ENCODE measurements around the gene GPHA2. TPM values are rescaled to one million over a fixed set of nuclear protein-coding genes. Genes with fewer than 3 reads are reported as not detected.

GPHA2 gene
- polyA plus RNA-seq, 1 donor, result 0.35 TPM

DNA sequence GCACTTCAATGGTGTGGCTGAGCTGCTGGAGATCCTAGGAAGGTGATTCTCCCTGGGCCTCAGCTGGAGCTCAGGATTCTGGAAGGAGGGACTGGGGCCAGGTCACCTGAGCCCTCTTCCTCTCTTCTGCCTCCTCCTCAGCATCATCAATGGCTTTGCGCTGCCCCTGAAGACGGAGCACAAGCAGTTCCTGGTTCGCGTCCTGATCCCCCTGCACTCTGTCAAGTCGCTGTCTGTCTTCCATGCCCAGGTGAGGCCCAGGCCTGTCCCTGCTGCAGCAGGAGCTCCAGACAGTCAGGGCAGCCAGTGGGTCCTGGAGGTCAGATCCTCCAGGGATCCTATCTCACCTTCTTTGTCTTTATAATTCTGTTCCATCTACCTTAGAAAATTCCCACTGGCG is 5.4 kb downstream of the GPHA2 start:
- no peak for DNase-seq (ENCODE audit: low read depth)

DNA sequence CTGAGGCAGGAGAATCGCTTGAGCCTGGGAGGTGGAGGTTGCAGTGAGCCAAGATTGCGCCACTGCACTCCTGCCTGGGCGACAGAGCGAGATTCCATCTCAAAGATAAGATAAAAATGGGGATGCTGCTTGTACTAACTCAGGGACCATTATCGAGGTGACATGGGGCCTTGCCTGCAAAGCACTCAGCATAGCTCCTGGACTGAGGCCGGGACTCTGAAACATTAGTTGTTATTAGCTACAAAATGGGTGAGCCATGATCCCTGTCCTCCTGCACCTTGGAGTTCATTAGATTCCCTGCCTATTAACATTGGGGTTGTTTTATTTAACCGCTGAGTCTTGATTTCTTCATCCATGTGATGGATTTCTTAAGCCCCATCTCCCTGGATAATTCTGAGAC is 6.1 kb downstream of the GPHA2 start:
- no peak for DNase-seq (ENCODE audit: low read depth)

DNA sequence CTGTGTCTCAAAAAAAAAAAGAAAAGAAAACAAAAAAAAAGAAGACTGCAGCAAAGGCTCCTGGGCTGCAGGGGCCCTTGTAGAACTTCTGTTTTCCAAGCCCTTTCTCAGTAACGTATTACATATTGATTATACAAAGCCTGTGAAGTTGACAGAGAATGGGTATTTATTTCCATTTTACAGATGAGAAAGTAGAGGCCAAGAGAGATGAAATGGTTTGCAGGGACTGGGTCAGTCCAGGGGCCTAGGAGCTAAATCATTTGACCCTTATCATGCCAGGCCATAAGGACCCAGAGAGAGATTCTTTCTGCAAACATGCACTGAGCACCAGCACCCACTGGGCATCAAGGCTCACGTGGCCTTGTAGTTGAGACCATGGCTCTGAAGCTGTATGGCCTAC is 6.7 kb downstream of the GPHA2 start:
- no peak for DNase-seq (ENCODE audit: low read depth)

DNA sequence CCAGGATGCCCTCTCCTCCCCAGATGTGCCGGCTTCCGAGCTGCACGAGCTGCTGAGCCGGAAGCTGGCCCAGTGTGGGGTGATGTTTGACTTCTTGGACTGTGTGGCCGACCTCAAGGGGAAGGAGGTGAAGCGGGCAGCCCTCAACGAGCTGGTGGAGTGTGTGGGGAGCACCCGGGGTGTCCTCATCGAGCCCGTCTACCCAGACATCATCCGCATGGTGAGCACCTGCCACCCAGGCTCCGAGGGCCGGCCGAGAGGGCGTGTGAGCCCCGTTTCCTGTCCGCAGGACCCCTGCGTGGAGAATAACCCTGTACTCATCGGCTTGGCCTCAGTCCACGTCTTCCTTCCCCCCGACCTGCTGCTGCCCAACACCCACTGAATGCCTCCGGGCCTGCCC is 9.0 kb downstream of the GPHA2 start:
- DNase-seq (ENCODE audit: low read depth), result no peak

DNA sequence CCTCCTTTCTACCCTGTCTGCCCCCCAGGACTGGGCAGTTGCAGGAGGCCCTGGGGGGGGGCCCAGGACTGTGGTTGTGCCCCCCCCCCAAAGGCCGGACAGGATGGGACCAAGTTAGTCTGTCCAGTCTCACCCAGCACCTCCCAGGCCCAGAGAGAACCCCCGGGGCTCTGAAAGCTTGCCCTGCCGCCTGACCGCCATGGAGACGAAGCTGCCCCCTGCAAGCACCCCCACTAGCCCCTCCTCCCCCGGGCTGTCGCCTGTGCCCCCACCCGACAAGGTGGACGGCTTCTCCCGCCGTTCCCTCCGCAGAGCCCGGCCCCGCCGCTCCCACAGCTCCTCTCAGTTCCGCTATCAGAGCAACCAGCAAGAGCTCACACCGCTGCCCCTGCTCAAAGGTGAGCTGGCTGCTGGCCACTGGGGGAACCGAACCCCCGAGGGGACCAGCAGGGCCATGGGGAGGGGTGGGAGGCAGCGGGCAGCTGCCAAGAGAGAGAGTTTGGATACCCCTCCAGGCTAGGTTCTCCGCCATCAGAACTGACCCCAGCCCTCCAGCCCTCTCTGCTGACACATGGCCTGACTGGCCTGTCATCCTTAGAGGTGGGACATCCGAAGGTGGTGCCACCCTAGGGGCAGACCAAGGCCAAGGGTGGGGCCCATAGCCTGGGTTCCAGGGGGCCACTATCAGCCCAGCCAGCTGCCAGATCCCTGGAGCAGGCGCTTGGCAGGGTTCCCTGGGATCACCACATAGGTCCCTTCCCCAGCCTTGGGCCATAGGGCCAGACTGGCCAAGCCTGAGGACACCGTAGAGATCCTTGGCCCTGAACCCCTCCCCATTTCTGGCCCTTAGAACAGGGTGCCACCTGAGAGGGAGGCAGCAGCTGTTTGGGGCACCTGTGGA is 9.9 kb downstream of the GPHA2 start:
- no peak for DNase-seq (ENCODE audit: low read depth)

DNA sequence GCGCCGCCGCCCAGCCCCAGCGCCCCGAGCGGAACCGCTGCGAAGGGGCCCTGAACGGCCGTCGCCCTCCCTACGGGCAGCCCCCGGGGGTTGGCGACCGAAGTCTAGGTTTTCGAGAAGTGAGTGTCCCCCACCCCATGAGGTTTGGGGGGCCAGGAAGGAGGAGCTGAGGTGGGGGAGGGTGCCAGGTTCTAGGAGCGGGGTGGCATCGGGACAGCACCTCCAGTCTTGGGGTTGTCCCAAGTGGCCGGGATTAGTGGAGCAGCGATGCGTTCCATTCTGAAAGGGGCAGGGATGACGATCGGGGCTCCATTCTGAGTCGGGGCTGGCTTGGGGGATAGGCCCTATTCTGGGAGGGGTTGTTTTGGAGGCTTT is 10.8 kb downstream of the GPHA2 start:
- no peak for DNase-seq (ENCODE audit: low read depth)

DNA sequence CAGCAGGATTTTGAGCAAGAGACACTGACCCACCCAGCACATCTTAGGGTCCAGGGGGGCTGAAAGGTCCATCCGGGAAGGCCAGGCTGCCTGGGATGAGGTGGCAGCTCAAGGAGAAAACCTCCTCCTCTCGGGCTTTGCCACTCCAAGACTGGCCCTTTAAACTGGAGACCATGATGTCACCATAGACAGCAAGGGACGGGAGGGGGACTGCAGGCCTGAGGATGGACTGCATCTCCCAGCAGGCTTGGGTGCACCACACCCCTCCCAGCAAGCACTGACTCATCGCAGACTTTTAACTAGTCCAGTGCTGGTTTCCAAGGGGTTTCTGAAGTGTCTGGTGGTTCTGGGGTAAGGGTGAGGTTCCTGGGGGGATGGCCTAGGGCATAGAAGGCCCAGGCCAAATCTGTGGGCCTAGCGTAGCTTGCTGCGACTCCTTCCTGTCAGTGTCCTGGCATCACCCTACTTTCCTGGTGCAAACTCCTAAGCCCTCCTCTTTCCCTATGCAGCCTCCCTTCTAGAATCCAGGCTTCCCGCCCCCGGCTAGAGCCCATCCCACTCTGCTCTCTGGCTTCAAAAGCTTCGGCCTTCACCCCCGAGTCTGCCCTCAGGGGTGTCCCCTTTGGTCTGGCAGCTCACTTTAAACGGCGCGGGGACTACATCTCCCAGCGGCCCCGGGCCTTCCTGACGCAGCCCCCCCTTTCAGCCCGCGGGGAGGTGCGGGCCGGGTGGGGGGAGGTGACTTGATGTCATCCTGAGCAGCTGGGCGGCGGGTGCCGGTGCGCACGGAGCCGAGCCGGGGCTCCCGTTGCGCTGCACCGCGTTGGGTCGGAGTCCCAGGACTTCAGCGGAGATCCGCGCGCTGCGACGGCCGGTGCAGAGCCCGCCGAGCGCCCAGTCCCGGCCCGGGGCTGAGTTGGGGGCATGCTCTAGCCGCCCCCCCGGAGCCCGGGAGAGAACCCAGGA is 11.5 kb downstream of the GPHA2 start, which contains the start of gene PPP2R5B:
TSS of gene PPP2R5B (plus strand) at position 746 of the 966 bp plus-strand sequence. CDS start 1,046 bp downstream, outside the sequence.
- peak; percentile 89 for DNase-seq (ENCODE audit: low read depth)

DNA sequence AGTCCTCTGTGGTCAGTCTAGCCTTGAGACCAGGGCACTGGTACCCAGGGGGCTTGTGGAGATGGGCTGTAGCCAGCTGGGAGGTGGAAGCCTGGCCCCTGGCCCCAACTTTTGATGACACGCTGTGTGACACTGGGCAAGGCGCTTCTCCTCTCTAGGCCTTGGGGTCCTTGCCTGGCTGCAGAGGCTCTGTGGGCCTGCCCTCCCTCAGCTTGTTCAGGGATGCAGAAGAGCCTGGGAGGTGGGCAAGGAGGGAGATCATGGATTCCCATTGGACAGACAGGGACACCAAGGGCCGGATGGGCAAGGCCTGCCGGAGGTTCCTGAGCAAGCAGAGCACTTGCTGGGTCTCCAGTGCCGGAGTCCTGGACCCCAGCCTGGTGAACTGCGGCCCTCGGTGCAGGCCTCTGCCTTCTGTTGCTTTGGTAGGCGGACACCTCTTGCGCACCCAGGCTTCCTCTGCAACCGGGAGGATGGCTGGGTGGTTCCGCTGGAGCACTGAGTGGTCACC is 12.5 kb downstream of the GPHA2 start:
- DNase-seq (ENCODE audit: low read depth), result no peak

DNA sequence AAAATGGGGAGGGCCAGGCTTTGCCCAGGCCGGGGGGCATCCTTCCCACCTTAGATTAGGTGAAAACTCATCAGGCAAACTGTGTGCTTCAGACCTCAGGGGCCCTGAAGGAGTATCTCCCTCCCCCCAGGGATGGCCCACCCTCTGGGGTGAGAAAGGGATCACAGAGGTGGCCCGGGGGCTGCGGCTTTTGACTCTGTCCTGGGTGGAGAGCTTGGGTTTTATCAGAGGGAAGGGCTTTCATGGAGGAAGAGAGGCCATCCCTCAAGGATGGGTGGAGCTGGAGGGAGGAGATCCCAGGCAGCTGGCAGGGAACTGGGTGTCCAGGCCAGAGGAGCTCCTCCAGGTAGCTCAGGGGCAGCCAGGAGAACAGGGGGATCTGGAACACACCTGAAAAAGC is 14.3 kb downstream of the GPHA2 start:
- no peak for DNase-seq (ENCODE audit: low read depth)

DNA sequence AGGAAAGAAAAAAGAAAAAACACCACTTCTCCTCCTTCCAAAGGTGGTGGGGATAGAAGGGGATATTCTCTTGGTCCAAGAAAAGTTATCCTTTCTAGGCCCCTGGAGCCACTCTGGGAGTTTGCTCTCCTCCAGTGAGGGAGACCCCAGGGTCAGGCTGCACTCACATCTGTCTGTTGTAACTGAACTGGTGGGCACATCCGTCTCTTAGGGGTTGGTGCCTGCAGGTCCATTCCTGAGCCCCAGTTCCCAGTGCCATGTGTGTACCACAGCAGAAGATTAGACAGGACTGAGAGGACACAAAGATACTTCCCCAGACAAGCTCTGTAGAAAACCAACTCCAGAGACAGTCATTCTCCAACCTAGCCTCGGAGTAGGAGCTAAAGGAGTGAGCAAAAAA is 15.6 kb downstream of the GPHA2 start:
- no peak for DNase-seq (ENCODE audit: low read depth)

DNA sequence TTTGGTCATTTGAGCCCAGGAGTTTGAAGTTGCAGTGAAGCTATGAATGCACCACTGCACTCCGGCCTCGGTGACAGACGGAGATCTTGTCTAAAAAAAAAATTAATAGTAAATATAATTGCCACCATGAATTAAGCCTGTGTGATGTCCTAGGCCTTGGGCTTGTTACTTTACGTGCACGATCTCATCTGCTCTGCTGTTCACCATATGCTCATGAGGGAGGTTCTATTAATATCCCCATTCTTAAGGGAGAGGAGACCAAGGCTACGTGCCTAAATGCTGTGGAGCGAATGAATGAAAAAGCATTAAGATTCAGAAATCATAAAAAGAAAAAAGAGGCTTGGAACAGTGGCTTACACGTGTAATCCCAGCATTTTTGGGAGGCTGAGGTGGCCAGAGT is 16.1 kb downstream of the GPHA2 start:
- DNase-seq (ENCODE audit: low read depth), result no peak

DNA sequence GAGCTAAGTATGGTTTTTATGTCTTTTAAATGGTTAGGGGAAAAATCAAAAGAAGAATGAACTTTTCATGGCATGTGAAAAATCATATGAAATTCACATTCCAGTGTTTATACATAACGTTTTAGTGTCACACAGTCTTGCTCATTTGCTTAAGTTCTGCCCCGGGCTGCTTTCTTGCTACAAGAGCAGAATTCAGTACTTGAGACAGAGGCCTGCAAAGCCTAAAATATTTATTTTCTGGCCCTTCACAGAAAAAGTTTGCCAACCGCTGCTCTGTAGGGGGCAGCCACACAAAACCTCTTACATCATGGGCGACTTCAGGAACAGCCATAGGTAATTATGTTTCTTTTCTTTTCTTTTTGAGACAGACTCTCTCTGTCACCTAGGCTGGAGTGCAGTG is 17.7 kb downstream of the GPHA2 start:
- no peak for DNase-seq (ENCODE audit: low read depth)

DNA sequence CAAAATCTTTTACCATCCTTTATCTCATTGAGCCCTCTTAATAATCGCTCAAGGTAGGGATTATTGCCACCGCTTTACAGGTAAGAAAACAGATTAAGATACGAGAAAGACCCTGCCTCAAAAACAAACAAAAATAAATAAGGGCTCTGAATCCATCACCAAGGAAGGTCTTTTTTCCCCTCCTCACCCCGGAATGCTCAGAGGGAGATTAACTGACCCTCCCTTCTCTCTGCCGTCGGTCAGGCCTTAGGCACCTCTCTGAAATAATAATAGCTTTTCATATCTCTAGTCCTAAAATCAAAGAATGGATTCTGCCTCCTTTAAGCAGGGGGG is 18.1 kb downstream of the GPHA2 start:
- no peak for DNase-seq (ENCODE audit: low read depth)

DNA sequence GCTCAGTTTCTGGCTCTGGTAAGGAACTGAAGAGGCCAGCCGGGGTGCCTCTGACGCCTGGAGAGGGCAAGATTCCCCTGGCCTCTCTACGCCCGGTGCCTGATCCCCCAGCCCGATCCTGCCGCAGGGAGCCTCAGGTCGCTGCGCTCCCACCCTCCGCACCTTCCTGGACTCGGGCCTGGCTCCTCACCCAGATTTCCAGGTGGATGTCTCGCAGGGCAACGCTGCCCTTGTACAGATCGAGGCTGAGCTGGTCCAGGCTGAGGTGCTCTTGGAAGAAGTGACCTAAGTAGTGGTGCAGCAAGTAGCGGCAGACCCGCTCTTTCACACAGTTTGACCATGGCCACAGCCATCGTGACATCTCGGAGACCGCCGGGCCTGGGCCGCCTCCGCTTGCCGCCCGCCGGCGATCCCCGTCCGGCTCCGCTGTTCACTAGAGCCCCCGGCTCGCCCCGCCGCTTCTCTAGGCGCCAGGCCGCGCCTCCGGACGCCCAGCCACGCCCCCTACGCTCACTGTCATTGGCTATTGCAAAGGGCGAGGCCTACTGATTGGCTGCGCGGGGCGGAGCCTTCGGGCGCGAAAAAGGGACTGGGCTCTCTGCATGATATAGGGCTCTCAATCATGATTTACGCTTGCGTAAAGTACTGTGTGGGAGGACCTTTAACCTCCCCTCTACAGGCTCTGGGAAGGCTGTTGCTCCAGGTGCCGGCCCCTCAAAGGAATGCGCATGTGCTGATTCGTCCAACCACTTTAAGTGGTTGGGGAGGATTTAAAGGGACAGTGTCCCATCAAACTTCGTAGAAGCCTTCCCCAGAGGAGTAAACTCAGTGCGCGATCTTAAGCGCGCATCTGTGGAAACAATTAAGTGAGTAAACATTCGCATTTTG is 18.7 kb downstream of the GPHA2 start, which contains the start of gene ATG2A:
TSS of gene ATG2A (minus strand) at position 435 of the 888 bp plus-strand sequence. CDS start at position 361, 74 bp downstream.
- peak; percentile 99 for DNase-seq (ENCODE audit: low read depth)

DNA sequence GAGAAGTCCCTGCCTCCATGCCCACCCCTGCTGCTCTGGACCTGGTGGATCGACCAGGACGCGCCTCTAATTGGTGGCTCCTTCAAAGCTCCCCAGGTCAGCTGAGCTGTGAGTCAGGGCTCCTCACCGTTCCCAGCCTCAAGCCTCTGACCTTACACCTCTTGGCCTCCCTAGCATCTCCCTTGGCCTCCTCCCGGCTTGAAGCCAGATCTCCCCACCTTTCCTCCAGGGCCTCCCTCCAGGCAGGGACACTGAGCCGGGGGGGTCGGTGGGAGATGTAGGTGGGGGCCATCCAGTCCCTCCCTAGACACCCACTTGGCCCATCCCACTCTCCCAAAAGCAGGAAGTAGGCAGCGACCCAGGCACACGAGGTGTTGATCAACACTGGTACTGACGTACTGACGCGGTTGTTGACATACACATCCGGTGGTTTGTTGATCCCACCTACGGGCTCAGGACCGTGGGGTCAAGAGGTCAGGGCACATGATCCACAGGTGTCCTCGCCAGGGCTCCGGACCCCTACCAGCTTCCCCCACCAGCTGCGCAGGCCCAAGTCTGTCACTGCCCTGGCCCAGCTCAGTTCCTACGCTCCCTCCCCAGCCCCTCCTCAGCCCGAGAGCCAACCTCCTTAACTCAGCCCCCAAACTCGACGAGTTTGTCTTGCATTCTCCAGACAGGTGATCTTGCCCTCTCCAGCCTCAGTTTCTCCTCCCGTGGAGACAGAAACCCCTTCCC is 19.5 kb downstream of the GPHA2 start:
- DNase-seq (ENCODE audit: low read depth), result no peak

DNA sequence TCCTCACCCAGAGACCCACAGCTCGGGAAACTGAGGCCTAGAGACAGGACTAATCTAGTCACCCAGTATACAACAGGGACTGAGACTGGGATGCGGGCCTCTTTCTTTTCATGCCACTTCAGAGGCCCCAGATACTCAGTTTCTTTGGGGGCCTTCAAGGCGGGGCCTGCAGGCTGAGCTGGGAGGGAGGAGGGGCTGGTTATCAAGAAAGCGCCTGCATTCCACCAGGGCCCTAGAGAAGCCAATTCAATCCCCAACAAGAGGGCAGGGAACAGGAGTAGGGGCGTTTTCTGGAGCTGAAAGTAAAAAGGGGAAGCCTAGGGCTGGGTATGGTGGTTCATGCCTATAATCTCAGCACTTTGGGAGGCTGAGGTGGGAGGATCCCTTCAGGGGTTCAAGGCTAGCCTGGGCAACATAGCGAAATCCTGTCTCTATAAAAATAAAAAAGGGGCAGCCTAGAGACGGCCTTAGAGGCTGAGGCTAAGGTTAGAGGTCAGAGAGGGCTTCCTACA is 20.3 kb downstream of the GPHA2 start:
- DNase-seq (ENCODE audit: low read depth), result no peak

DNA sequence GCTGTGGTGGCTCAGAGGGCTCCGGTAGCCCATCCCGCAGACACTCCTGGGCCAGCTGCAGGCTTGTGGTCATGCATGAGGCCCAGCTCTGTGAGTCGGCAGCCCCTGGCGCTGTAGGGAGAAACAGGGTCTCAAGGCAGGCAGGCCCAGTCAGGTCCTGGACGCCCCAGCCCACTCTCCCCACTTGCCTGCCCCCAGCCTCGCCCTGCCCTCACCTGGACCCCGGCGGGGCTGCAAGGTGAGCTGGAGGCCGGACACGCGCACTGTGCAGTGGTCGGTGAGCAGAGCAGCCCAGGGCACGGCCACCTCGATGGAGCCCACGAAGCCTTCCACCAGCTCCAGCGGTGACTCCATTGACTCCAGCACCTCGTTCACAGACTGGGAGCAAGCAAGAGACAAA is 21.6 kb downstream of the GPHA2 start:
- no peak for DNase-seq (ENCODE audit: low read depth)

DNA sequence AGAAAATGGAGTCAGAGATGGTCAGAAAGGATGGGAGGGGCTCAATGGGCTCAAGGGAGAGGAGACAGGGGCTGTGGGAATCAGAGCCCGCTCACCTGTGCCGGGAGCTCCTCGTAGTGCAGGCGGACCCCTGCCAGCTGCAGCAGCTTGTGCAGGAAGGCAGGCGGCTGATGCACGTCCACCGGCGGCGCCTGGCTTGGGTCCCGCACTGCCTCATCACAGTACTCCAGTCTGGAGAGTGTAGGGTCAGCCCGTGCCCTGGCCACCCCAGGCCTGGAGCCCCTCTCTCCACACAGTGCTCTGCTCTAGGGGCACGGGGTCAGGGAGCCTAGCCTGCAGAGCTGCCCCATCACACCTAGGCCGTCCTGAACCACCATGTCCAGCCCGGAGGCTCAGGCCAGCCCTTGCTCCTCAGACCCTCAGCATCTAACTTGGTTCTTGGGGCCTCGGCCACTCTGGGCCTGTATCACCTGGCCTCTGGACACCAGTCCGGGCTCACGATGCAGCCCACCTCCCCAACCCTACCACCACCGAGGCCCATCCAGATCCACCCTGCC is 22.4 kb downstream of the GPHA2 start:
- DNase-seq (ENCODE audit: low read depth), result no peak

DNA sequence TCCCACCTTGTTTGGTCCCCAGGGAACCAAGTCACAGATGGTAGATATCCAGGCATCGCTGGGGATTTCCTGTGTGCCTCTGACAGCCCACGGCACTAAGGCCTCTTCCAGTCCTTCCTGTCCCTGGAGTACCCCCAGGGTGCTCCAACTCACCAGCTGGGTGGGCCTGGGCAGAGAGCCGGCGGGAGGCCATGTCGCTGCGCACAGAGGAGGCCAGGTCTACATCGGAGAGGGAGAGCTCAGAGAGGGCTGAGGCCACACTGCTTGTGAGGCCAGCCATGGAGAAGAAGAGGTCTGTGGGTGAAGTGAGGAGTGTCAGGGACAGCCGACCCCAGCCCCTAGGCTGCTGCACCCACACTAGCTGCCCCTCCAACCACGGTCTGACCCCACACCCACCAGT is 24.0 kb downstream of the GPHA2 start:
- DNase-seq (ENCODE audit: low read depth), result no peak

DNA sequence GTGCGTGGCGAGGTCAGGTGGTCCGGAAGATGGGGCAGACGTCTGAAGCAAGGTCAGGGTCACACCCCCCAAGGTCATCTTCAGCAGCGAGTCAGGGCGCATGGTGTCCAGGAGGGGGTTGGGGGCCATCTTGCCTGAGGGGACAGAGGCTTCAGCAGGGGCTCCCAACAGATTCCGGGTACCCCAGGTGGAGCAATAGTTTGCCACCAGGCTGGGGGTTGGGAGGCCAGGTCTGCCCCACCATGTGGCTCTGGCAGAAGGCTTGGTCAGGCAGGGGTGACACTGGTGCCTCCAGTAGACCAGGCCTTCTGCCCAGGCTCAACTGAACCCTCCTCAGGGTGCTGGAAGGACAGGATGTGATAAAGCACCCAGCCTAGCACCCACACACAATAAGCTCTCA is 24.6 kb downstream of the GPHA2 start:
- DNase-seq (ENCODE audit: low read depth), result no peak

Data from forelimb muscle (tissue), 1 donor.